GM19043 (cell line): ENCODE data around the gene GPX4.

ENCODE experiments used
- ATAC-seq: cut with Tn5 transposase; IDR thresholded peaks from one replicate; pipeline ENCODE4 v1.9.1; 2021; ENCODE audit warnings: low read depth; ENCODE audit not compliant: unreplicated experiment

The GPX4 gene

DNA sequence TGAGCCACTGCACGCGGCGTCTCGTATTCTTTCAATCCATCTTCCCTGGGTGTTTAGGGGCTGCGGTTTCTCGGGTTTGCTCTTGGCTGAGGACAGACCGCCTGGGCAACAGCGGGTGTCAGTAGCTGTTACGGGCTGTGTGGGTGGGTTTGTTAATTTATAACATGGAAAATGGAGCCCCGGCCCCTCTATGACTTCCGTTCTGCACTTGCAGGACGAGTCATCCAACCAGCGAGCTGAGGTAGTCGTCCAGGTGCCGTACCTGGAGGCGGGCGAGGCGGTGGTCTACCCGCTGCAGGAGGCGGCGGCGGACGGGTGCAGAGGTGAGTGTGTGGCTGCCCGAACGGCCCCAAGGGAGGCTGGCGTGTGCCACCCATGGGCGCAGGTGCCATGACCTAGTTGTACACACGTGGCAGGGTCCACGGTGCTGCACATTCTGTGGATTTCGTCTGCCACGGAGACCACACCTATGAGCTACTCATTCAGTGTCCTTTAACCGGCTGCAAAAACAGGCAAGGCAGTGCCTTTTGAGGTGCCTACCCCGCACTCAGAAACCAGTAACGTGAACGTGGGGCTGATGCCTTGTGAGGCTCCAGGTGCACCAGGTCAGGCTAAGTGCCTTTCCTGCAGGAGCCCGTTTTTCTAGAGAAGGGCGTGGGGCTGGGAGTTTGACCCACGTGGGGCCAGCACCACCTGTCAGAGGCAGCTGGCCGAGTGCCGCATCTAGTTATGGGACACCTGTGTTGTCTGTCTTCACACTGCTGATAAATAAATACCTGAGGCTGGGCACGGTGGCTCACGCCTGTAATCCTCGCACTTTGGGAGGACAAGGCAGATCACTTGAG, 19.5 kb upstream of the GPX4 start:
- ATAC-seq, result no peak

GRCh38 chr19:1085053-1085658, 18.6 kb upstream of the GPX4 start:
- ATAC-seq, result no peak

DNA sequence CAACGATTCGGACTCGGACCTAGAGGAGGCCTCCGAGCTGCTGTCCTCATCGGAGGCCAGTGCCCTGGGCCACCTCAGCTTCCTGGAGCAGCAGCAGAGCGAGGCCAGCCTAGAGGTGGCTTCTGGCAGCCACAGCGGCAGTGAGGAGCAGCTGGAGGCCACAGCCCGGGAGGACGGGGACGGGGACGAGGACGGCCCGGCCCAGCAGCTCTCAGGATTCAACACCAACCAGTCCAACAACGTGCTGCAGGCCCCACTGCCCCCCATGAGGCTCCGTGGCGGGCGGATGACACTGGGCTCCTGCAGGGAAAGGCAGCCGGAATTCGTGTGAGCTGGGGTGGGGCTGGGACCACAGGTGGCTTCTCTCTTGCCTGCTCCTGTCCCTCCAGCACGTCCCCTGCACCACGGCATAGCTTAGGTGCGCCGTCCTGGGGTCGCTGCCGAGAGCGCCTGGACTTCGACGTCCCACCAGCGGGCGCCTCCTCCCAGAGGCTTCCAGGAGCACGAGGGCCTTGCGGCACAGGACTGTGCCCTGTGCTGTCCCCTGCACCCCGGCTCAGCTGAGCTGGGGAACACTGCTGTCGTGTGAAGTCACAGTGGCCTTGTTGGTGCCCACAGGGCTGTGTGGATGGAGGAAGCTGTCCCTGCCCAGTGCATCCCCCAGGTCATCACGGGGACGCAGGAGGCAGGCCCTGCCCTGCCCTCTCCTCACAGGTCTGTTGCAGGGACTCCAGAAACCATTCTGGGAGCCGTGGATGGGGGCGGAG, 17.9 kb upstream of the GPX4 start:
- ATAC-seq, result no peak

DNA sequence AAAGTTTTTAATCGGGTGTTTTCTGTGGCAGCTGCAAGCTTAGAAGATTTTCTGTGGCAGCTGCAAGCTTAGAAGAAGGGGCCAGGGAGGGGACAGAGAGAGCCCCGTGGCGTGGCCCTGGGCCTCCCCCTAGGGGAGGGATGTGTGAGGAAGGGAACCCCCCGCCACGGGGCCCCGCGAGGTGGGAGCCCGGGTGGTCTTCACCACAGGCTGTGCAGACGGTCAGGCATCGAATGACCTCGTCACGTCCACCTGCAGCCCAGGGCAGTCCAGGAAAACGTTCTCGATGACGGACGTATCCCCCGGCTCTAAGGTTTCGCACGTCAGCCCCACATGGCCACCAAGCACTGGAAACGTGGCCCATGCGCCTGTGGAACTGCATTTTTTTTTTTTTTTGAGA, 17.2 kb upstream of the GPX4 start:
- no peak for ATAC-seq

GRCh38 chr19:1087813-1088415, 15.9 kb upstream of the GPX4 start:
- no peak for ATAC-seq

DNA sequence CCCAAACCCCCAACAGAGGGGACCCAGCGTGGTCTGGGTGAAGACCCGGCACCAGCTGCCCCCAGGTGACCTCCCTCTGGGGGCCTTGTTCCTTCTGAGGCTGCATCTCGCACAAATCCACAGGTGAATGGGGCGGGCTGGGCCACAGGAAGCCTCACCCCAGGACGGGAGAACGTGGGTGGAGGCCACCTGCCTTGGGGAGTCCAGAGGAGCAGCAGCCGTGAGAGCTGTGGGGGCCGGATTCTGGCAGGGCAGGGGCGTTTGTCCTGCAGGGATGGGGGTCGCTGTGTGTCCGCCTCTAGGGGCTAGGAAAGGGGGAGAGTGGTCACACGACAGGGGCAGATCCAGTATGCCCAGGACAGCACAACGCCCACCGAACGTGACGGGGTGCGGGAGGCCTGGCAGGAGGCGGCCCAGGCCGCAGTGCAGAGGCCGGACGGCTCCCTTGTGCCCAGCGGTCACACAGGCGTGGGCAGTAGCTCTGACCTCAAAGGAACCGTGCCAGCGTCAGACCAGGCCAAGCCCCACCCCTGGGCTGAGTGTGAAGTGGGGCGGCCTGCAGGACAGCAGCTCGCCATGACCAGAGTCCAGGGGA, 15.3 kb upstream of the GPX4 start:
- no peak for ATAC-seq

DNA sequence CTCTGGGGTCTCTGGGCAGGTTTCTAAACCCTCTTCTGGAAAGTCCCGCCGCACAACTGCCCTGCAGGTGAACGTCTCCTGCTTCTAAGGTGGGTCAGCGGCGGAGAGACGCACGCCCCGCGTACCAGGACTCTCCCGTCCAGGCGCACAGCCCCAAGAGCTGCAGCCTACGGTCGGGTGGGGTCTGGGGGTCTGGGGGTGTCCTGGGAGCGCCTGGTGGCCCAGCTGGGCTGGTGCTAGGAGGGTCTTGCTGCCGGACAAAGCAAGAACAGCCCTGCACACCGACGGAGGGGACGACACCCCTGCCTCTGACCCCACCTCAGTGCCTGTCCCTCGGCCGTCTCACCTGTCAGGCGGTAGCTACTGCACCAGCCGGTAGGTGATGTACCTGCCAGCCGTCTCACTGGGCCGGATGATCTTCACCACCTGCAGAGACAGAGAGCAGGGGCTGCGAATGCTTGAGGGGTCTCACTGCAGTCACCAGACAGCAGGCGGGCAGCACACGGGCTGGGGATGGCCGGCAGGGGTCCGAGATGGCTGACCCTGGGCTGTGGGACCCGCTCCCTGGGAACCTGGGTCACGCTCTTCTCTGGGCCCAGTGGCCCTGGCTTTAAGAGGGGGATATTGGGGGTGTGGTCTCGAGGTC, 14.5 kb upstream of the GPX4 start:
- ATAC-seq, result no peak

DNA sequence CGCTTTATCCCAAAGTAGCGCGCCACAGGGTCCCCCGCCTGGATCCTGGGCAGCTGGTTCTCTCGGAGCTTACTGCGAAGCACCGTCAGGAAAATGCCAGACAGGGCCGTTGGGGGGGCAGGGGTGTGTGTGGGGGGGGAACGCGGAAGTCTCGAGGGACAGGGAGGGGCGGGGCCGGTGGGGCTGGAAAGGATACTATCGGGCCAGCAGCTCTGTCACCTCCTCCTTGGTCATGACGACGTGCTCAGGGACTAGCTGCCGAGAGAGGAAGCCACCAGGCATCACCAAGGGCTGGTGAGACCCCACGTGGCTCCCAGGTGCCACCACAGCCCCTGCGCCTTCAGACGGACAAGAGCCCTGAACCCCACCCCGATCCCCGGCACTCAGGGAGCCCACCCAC, 13.9 kb upstream of the GPX4 start:
- no peak for ATAC-seq

- ATAC-seq, result no peak
Observed at GRCh38 chr19:1090731-1091543, 12.9 kb upstream of the GPX4 start.

DNA sequence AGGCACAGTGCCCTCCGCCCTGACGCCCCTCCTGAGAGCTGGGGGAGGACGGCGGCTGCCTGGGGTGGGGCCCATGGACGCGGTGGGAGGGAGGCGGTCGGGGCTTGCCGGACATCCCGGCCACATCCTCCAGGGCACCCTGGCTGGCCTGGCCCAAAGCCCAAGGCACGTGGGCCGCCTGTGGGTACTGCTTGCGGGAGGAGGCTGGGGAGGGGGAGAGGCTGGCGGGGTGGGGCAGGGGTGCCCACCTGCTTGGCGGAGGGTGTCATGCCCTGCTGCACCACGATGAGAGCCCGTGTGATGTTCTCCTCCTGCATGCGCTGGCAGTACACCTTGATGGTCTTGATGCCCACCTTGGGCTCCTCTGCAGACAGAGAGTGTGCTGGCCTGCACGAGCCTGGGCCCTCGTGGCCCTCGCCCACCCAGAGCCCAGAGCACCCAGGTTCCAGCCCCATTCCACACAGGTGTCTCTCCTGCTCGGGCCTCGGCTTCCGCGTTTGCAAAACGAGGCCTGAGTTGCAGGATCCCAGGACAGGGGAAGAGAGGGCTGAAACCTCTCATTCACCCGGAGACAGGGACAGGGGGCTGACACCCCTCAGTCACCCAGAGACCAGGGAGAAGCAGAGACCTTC, 12.1 kb upstream of the GPX4 start:
- no peak for ATAC-seq

DNA sequence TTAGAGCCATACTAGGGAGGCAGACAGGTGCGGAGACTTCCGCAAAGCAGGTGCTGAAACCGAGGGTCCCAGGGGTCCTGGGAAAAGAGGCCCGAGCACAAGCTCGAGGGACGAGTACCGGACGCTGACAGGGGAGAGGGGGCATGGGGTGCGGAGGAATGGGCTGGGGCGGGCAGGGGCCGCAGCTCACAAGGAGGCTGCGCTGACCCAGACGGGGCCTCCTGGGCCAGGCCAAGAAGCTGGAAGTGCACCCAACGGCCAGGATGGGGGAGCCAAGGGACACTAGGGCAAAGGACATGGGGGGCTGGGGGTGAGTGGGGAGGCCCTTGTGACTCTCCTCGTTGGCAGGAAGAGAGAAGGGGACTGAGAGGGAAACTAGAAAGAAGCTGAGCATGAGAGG, 10.5 kb upstream of the GPX4 start:
- ATAC-seq, result no peak

DNA sequence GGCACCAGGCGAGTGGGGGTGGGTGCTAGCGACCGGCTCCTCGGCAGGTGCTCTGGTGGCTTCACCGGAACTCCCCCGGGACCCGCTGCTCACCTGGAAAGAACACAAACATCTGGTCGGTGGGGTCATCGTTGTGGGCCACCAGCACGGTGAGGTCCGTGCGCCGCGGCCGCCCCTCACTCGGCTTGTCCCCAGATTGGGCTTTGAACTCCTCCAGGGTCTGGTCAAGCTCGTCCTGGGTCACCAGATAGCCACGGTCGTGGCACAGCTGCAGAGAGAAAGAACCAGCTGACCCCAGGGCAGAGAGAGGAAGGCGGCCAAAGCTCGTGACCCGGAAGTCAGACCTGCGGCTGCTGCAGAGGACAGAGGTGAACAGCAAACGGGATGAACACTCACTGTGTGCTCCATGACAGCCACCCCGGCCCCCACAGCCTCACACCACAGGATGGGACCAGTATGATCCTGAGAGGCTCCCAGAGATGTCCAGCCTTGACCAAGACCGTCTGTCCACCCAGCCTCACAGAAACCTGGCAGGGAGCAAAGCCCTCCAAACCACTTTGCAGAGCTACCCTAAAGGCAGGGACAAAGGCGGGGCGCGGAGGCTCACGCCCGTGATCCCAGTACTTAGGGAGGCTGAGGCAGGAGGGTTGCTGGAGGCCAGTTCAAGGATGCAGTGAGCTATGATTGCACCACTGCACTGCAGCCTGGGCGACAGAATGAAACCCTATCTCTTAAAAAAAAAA, 9.8 kb upstream of the GPX4 start:
- no peak for ATAC-seq

DNA sequence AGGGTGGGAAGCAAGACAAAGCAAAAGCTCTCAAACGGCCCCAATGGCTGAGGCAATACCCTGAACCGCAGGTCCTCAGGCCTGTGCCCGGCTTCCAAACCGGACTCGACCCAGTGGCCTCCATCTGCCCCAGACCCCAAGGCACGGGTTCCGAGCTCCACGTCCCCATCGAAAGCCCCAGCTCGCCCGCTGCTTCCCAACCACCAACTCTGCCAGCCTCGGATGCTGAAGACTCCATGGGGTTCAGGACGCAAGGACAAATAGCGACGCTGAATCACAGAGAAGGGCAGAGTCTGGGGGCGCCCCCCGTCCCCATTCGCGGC, 9.2 kb upstream of the GPX4 start:
- ATAC-seq, result no peak

- peak; percentile 89 for ATAC-seq
Observed at GRCh38 chr19:1094978-1095701, 8.7 kb upstream of the GPX4 start, which contains the start of gene POLR2E. POLR2E (minus strand) TSS chr19:1095375; CDS start chr19:1095315, 60 bp downstream.

DNA sequence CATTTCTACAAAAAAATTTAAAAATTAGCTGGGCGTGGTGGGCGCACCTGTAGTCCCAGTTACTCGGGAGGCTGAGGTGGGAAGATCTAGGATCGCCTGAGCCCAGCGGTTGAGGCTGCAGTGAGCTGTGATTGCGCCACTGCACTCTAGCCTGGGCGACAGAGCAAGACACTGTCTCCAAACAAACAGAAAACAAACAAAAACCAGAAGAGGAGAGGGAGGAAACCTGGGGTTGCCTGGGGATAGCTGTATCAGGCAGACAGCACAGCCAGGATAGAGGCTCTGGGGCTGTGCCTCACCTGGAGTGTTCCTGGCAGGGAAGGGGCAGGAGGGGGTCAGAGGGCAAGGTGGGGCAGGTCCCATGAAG, 6.0 kb upstream of the GPX4 start:
- no peak for ATAC-seq

DNA sequence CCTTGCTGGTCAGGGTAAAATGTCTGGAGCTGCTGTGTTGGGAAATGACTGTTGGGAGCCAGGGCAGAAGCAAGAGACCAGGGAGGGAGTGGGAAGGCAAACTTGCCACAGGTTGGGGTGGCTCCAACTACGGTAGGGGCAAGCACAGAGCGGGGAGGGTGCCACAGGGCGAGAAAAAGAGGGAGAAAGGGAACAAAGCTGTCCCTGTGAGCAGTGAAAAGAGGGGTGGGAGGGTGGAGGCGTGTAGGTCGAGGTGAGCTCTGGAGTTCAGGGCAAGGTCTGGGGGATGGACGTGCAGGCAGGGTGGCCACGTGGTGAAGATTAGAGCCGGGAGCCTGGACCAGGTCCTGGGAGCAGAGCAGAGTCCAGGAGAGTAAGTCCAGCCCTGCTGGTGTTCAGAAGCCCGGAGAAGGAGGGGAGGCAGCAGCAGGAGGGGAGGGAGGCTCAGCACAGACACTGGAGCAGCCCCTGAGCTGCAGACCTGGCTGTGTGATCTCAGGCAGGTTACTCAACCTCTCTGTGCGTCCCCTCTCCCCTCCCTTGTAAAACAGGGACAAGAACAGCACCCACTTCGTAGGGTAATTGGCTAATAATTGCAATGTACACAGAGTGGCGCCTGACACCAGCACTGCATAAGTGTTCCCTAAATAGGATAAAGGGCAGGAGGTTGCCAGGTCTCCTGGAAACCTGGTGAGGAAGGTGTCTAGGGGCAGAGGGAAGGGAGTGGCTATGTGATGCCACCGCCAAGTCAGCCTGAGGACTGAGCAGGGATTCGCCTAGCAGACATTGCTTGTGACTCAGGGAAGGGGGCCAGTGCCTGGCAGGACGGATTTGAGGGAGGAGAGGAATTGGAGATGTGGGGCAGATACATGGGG, 5.4 kb upstream of the GPX4 start:
- no peak for ATAC-seq

GRCh38 chr19:1101337-1101698, 2.5 kb upstream of the GPX4 start:
- ATAC-seq, result no peak
